Lower leg skin (tissue), 3 donors: ENCODE data around the gene MINDY4B.

ENCODE experiments used
- CTCF ChIP-seq, 3 donors: fragments of 450-650 bp; IDR thresholded peaks; one replicate each; pipeline ENCODE4 v1.5.1; 2016; ENCODE audit warnings: antibody characterized with exemption in 3 of 3, mild to moderate bottlenecking in 3 of 3, moderate library complexity in 2 of 3
- POLR2A ChIP-seq, 2 donors: fragments of 450-650 bp; IDR thresholded peaks; one replicate each; pipeline ENCODE4 v1.6.1; 2016 to 2017; ENCODE audit warnings: antibody characterized with exemption in 2 of 2, mild to moderate bottlenecking in 1 of 2, moderate library complexity in 1 of 2

- TF ChIP-seq POLR2A (IDR thresholded peaks at IDR 0.05), result no peak
- no peak for TF ChIP-seq CTCF (IDR thresholded peaks at IDR 0.05)
Observed at GRCh38 chr3:150889106-150889505, 16.1 kb downstream of the MINDY4B start.
